Myocyte (in vitro differentiated cells): ENCODE results near the gene TGFB1I1. TPM values are rescaled to one million over a fixed set of nuclear protein-coding genes. Genes with fewer than 3 reads are reported as not detected.
"Not testable (repeated sequence)": the region's sequence is repeated elsewhere in the genome, so short reads cannot be mapped to it uniquely, and the experiment has no call there.

Source experiments
- DNase-seq: peaks from one replicate; pipeline ENCODE4 v3.0.0-alpha.2; 2012; ENCODE audit warnings: low read depth
- total RNA-seq: library from RNA; depleted of rRNA; stranded (reverse); fragments of >200 nt; gene quantifications from 2 replicates; pipeline ENCODE4 v1.2.3, GENCODE V29; 2014

Gene TGFB1I1
- total RNA-seq, 1 donor from 2014 or later: 44.5 TPM

DNA sequence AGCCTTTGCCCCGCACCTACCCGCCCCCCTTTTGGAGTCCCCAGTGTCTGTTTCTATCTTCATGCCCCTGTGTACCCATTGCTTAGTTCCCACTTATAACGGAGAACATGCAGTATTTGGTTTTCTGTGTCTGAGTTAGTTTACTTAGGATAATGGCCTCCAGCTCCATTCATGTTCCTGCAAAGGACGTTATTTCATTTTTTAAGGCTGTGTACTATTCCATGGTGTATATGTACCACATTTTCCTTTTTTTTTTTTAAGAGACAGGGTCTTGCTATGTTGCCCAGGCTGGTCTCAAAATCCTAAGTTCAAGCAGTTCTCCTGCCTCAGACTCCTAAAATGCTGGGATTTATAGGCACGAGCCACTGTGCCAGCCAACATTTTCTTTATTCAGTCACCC, 4.1 kb upstream of the TGFB1I1 start:
- no peak for DNase-seq

DNA sequence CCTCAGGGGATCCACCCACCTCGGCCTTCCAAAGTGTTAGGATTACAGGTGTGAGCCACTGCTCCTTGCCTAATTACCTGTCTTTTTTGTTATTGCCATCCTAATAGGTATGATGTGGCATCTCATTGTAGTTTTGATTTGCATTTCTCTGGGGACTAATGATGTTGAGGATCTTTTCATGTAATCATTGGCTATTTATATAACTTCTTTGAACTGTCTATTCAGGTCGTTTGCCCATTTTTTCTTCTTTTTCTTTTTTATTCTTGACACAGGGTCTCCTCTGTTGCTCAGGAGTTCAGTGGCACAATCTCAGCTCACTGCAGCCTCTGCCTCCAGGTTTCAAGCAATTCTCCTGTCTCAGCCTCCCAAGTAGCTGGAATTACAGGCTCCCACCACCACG, 1.3 kb upstream of the TGFB1I1 start:
- no peak for DNase-seq

DNA sequence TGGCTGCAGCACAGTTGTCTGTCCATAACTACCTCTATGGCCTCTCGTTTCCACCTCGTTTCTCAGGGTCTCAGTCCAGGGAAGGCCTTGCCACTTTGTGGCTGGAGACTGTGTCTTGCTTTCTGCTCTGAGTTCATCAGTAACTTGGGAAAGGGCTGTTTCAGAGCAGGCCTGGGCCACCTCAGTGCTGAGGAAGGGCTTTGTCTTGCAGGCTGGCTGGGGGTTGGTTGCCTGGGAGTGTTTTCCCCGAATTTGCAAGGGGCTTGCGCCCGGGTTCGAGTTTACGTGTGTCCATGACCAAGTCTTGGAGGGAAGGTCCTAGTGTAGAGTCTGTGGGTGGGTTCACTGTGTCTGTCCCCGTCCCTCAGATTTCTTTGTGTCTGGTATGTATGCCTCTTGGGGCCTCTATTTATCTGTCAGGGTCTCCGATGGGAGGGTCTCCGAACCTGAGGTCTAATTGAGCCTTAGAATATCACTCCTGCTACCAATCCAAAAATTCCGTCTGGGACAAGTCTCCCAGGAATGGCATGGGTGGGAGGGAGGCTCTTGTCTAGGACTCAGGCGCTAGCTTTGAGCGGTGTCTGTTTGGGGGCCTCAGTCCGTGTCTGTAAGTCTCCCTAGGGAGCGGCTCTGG, 594 bp upstream of the TGFB1I1 start:
- DNase-seq: no peak

DNA sequence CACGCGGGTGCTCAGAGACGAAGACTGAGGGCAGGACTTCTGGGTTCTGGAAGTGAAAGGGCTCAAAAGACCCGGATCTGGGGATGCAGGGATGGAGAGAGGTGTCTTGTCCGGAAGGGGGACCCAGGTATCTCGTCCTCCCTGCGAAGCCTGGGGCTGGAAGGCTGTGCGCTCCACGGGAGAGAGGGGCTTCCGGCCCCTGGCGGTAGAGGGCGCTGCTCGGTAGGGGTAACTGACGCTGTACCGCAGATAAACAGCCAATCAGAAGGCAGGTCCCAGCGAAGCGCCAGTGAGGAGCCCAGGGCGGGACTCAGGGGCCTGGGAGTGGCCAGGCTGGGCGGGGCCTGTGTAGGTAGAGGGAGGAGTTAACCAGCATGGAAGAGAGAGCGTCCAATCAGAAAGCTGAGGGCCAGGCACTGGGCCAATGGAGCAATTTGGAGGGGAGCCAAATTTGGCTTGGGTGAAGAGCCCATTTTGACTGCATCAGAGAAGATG, 804 bp downstream of the TGFB1I1 start:
- DNase-seq: peak; percentile 69

DNA sequence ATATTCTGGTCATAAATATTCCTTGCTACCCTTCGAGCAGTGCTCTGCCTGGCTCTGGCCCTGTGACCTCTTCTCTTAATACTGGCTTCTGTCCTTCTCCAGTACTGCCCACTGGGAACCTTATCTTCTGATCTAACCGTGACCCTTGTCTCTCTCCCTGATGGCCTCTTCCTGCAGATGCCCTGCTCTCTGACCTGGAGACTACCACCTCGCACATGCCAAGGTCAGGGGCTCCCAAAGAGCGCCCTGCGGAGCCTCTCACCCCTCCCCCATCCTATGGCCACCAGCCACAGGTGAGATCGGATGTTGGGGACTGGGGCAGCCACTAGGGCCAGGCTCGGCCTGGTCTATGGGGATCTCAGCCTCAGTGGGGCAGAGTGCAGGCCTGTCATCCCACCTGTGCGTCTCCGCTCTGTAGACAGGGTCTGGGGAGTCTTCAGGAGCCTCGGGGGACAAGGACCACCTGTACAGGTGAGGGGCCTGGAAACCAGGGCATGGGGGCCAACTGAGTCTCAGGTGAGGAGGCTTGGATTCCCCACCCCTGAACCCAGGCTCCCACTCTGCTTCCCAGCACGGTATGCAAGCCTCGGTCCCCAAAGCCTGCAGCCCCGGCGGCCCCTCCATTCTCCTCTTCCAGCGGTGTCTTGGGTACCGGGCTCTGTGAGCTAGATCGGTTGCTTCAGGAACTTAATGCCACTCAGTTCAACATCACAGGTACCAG, 1.5 kb downstream of the TGFB1I1 start:
- no peak for DNase-seq

DNA sequence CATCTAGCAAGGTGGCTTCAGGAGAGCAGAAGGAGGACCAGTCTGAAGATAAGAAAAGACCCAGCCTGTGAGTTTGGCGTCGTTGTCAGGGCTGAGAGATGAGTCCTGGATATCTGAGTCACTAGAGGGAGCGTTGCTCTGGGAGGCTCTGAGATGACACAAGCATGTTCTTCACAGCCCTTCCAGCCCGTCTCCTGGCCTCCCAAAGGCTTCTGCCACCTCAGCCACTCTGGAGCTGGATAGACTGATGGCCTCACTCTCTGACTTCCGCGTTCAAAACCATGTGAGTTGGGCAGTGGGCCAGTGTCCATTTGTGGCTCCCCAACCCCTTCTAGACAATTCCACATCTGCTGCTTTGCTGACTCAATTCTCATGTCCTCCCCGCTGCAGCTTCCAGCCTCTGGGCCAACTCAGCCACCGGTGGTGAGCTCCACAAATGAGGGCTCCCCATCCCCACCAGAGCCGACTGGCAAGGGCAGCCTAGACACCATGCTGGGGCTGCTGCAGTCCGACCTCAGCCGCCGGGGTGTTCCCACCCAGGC, 2.3 kb downstream of the TGFB1I1 start:
- peak; percentile 82 for DNase-seq

DNA sequence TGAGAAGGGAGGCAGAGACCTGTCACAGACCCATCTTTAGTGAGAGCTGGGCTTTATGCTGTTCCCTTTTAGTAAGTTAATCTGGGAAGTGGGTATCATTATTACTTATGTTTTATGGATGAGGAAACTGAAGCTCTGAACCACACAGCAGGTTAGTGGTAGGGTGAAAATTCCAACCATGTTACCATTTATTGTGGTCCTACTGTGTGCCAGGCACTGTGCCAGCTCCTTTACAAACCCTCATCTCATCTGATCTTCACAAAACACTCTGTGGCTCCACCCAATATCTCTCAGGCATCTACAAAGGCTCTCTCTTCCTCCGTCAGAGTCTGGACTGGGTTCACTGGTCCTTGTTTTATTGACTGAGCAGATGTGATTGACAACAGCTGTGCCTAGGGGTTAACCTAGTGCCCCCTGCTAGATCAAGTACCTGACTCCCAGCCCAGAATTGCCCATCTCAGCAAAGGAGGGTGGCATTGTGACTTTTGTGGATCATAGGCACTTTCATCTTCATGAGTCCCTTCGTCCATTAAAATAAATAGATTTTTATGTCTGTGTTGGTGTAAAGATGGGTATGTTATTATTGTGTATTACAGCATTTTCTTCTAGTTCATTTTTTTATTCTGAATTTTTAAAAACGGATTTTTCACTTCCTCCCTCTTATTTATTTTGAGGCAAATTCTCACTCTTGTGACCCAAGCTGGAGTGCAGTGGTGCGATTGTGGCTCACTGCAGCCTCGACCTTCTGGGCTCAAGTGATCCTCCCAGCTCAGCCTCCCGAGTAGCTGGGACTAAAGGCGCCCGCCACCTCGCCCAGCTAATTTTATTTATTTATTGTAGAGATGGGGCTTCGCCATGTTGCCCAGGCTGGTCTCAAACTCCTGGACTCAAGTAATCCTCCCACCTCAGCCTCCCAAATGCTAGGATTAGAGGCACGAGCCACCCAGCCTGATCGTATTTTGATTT, 3.1 kb downstream of the TGFB1I1 start:
- DNase-seq: no peak

DNA sequence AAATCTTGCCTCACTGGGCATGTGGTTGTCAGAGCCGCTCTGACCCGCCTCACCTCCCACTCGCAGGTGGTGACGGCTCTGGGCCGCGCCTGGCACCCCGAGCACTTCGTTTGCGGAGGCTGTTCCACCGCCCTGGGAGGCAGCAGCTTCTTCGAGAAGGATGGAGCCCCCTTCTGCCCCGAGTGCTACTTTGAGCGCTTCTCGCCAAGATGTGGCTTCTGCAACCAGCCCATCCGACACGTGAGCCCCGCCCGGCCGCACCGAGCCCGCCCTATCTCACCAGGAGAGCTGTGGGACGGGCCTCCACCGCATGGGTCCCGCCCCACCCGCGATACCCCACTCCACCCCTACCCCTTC, 4.0 kb downstream of the TGFB1I1 start:
- DNase-seq: no peak

DNA sequence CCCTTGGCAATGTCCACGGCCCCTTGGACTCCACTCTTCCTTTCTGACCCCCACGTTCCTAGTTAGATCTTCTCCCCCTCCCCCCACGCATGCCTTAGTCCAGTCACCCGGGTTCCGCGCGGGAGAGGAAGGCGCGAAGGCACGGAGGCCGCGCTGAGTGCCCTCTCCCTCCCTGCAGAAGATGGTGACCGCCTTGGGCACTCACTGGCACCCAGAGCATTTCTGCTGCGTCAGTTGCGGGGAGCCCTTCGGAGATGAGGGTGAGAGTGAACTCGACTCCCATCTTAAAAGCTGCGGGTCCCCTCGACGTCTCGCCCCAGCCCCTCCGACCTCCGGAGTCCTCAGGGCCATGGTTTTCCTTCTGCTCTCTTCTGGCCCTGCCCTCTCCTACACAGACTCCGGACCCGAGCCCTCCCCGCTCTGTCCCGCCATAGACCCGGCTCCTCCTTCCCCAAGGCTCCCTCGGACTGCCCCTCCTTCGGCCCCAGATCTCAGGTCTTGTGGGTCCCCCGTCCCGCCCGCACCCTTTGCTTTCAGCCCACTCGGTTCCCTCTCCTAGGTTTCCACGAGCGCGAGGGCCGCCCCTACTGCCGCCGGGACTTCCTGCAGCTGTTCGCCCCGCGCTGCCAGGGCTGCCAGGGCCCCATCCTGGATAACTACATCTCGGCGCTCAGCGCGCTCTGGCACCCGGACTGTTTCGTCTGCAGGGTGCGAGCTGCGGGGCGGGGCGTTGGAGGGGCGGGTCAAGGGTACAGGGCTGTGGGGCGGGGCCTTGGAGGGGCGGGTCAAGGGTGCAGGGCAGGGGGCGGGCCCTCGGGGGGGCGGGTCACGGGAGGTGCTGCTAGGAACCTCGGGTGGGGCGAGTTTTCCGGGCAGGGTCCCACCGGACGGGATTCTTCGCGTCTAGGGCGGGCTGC, 4.6 kb downstream of the TGFB1I1 start:
- no peak for DNase-seq

DNA sequence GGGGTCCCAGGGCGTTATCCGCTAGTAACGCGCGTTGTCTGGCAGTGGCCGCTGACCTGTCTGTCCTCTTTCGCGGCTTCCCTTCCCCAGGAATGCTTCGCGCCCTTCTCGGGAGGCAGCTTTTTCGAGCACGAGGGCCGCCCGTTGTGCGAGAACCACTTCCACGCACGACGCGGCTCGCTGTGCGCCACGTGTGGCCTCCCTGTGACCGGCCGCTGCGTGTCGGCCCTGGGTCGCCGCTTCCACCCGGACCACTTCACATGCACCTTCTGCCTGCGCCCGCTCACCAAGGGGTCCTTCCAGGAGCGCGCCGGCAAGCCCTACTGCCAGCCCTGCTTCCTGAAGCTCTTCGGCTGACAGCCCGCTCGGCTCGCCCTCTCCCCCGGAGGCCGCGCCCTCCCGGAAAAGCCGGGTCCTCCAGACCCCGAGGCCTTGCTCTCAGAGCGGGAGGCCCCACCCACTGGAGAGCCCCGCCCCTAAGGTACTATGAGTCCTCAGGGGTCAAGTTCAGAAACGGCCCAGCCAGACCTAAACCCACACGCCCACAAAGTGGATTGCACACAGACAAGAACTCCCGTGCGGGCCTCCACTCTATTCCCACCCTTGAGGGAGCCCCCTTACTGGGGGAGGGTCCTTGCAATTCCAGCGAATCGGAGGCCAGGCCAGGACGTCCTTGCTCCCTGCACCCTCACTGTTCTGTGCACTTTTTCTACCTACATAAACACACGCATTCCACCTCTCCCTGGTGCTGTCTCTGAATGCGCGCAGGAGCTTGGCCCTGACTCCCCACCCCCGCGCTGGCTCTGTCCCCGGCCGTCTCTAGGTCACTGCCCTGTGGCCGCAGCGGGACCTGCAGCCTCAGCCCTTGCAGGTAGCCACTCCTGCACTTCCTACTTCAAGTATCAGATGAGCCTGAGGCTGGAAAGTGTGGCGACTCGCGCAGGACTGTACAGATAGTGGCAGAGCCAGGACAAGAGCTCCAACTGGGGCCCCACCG, 5.6 kb downstream of the TGFB1I1 start:
- no peak for DNase-seq

DNA sequence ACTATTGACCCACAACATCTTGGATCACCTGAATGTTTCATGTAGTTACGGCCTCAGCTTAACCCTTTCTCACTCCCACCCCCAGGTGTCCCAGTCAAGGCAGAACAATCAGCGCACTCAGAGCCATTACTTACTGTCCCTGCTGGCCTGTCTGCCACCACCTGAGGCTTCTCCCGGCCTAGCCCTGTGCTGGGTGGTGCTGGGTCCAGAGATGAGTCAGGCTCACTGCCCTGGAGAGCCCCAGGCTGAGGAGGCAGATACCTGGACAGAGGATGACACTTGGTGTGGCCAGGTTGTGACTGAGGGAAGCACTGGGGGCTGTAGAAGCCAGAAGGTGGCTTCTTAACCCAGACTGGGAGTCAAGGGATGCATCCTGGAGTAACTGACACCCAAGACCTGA, 7.0 kb downstream of the TGFB1I1 start:
- no peak for DNase-seq

DNA sequence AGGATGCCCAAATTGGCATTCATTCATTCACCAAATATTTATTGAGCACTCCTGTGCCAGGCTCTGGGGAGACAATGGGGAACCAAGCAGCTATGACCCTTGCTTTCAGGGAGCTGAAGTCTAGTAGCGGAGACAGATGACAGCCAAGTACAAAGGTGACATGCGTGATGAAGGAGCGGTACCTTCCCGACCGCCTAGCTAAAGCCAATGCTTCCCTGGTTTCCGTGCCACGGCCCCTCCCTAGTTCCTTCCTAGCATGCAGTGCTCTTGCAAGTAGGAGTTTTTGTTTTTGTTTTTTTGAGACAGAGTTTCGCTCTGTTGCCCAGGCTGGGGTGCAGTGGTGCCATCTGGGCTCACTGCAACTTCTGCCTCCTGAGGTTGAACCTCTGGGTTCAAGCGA, 7.8 kb downstream of the TGFB1I1 start:
- DNase-seq: no peak

DNA sequence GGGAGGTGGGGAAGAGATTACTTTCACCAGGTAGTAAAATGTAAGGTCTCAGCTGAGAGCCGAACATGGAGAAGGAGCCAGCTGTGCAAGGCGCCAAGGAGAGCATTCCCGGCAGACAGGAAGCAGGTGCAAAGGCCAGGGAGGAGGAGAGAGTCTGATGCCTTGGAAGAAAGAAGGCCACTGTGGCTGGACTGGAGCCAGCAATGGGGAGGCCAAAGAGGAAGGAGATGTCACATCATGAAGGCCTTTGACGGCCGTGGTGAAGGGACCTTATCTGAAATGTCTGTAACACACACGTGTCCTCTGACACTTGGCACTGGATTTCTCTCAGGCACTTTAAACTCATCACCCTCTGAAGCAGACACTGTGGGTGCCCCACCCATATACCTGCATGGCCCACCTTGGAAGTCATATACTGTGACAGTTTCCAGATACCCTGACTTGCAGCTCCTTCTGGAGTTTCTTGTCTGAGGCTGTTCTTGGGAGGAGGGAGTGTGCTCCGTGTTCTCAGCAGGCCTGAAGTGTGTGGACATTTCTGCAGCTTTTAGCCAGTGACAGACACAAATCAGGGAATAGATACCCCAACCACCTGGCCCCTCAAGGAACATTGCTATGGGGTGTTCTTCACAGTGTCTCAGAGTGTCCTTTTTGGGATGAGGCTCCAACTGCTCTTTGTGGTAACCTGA, 9.0 kb downstream of the TGFB1I1 start:
- DNase-seq: no peak

DNA sequence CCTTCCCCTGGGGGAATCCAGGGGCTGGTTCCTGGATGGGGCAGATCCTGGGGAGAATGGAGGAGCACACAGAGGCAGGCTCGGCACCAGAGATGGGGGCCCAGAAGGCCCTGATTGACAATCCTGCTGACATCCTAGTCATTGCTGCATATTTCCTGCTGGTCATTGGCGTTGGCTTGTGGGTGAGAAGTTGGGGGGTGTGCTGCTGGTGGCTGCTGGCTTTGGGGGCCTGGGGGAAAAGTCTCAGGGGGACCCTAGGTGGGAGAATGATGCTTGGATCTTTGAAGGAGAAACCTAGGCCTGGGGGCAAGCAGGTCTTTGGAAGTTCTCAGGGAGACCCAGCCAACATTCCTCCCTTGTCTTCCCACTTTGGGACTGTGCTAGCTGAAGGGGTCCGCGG, 11.1 kb downstream of the TGFB1I1 start, which contains the start of gene SLC5A2:
SLC5A2 (plus strand) TSS at position 43 of the 400 bp plus-strand sequence; CDS start at position 57, 14 bp downstream.
- no peak for DNase-seq

DNA sequence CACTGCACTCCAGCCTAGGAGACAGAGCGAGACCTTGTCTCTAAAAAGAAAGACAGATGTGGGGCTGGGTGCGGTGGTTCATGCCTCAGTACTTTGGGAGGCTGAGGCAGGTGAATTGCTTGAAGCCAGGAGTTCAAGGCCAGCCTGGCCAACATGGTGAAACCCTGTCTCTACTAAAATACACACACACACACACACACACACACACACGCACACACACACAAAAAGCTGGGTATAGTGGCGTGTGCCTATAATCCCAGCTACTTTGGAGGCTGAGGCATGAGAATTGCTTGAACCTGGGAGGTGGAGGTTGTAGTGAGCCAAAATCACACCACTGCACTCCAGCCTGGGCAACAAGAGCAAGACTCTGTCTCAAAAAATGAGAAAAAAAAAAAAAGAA, 12.1 kb downstream of the TGFB1I1 start:
- not testable (repeated sequence) for DNase-seq

DNA sequence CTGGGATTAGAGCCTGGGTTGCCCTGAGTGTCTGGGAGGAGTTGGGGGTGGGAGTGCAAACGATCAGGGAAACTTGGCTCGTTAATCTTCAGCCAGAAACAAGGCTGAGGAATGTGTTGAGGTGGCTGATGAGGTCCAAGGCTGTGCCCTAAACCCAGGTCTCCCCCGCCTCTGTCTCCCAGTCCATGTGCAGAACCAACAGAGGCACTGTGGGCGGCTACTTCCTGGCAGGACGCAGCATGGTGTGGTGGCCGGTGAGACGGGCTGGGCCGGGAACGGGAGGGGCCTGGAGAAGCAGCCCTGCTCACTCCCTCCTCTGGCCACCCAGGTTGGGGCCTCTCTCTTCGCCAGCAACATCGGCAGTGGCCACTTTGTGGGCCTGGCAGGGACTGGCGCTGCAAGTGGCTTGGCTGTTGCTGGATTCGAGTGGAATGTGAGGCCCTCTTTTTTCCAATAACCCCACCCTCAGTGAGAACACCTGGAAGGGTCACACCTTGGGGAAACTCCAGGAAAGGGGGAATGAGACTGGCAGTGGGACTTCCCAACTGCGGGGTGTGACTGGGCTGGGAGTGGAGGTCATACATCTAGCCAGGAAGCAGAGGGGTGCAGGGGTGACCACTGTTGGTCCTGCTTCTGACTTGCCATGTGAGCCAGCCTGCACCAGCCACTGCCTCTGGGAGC, 12.7 kb downstream of the TGFB1I1 start:
- DNase-seq: no peak

DNA sequence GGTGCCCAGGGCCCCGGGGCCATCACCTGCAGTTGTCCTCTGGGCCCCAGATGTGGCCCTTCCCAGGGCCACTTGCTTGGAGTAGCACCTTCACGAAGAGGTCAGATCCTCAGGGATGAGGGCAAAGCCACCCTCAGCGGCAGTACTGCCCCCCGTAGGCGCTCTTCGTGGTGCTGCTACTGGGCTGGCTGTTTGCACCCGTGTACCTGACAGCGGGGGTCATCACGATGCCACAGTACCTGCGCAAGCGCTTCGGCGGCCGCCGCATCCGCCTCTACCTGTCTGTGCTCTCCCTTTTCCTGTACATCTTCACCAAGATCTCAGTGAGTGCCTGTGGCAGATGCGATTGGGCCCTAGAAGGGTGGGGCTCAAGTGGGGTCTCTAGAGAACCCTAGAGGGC, 13.6 kb downstream of the TGFB1I1 start:
- no peak for DNase-seq

DNA sequence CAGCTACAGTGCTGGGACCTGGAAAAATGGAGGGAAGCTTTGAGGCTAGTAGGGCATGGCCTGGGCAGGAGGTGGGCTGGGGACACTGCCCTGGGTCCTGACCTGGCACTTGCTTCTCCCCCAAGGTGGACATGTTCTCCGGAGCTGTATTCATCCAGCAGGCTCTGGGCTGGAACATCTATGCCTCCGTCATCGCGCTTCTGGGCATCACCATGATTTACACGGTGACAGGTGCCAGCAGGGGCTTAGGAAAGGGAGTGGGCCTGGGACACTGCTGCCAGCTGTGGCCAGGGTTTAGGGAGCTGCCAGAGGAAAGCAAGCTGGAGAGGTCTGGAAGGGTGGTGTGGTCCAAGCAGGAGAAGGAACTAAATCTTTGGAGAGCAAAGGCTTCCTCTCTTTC, 14.1 kb downstream of the TGFB1I1 start:
- peak; percentile 38 for DNase-seq
